Esophagus squamous epithelium (tissue), 5 donors: Measurements from ENCODE around the gene MAOB. TPM values are rescaled to one million over a fixed set of nuclear protein-coding genes. Genes with fewer than 3 reads are reported as not detected.
"Not testable (repeated sequence)": the region's sequence is repeated elsewhere in the genome, so short reads cannot be mapped to it uniquely, and the experiment has no call there.

ENCODE experiments used
- DNase-seq: peaks from one replicate; lab custom pipeline; 2025; lab: John Stamatoyannopoulos, UW
- H3K27ac ChIP-seq, 4 donors: fragments of 200-600 bp; sonication (generic); one replicate each; pipeline ENCODE4 v1.5.1; 2016 to 2019; ENCODE audit warnings: mild to moderate bottlenecking in 1 of 4
- H3K27me3 ChIP-seq, 4 donors: fragments of 200-600 bp; sonication (generic); 1 replicate in 3 of 4; 2 replicates in 1 of 4; pipeline versions ENCODE4 v1.5.1 to v1.6.0; 2017 to 2021; ENCODE audit warnings: antibody characterized with exemption in 1 of 4
- H3K36me3 ChIP-seq, 3 donors: fragments of 200-600 bp; sonication (generic); one replicate each; pipeline ENCODE4 v1.5.1; 2016 to 2019
- H3K4me1 ChIP-seq, 3 donors: fragments of 200-600 bp; sonication (generic); one replicate each; pipeline ENCODE4 v1.5.1; 2017 to 2019
- H3K4me3 ChIP-seq, 4 donors: fragments of 200-600 bp; sonication (generic); 1 replicate in 3 of 4; 2 replicates in 1 of 4; pipeline ENCODE4 v1.5.1; 2016 to 2019; ENCODE audit warnings: mild to moderate bottlenecking in 2 of 4, moderate library complexity in 1 of 4
- H3K9me3 ChIP-seq, 3 donors: fragments of 200-600 bp; sonication (generic); one replicate each; pipeline ENCODE4 v1.5.1; 2016 to 2019
- CTCF ChIP-seq, 6 experiments: fragments of 450-650 bp in 4 of 6; fragments of 200-600 bp in 2 of 6; sonication (generic) in 2 of 6; IDR thresholded peaks; one replicate each; pipeline ENCODE4 v1.5.1; 2016 to 2019; ENCODE audit warnings: antibody characterized with exemption in 6 of 6, mild to moderate bottlenecking in 4 of 6, moderate library complexity in 4 of 6
- POLR2A ChIP-seq, 4 donors: fragments of 450-650 bp; IDR thresholded peaks; one replicate each; pipeline ENCODE4 v1.6.1; 2017; ENCODE audit warnings: antibody characterized with exemption in 4 of 4, mild to moderate bottlenecking in 4 of 4, moderate library complexity in 3 of 4
- WGBS, 2 donors: methylation state at CpG; one replicate each; pipeline ENCODE4 v1.1.5; 2018; 5-methylcytosine and 5-hydroxymethylcytosine counted together
- intact Hi-C: fragments of 100-400 bp; cut with DNase I; formaldehyde crosslinking; loops from one replicate; pipeline ENCODE4 v1.15.0; 2022
- total RNA-seq, 4 donors: library from RNA; depleted of rRNA; stranded (reverse); fragments of >200 nt; gene quantifications; one replicate each; pipeline ENCODE4 v1.1.0, GENCODE V29; 2016
- donor health status: DM: yes; HTN: yes; CAD: no.

Gene MAOB
- total RNA-seq, 4 donors from 2014 or later = 2.3 to 9.9 (median 3.6) TPM

- DNase-seq = no peak
- H3K27me3 ChIP-seq = no peaks in the 10 kb centered on the region
Observed at GRCh38 chrX:43731086-43731485, 151.2 kb downstream of the MAOB start.

GRCh38 chrX:43728966-43729365, 153.3 kb downstream of the MAOB start:
- Histone ChIP-seq H3K4me1 (no peaks in the 10 kb centered on the region), H3K9me3 (no peaks in the 10 kb centered on the region), H3K36me3 (peaks cover 0 to 71% (median 0%) of the 10 kb centered on the region in 3 donors), H3K27me3 (no peaks in the 10 kb centered on the region), H3K4me3 (no peak overlapping the region), H3K27ac (no peak overlapping the region)
- WGBS, 2 donors = 70 to 86% methylated on average over 1 of the region's 1 CpG
- DNase-seq = no peak
- intact Hi-C loops = no loop called here
- TF ChIP-seq POLR2A (IDR thresholded peaks at IDR 0.05) (no peak), CTCF (IDR thresholded peaks at IDR 0.05) (no peak)

More at GRCh38 chrX:43731086-43731485, 151.2 kb downstream of the MAOB start:
- no peaks in the 10 kb centered on the region for H3K9me3 ChIP-seq
- peaks cover 0 to 90% (median 6%) of the 10 kb centered on the region in 3 donors for H3K36me3 ChIP-seq
- H3K4me1 ChIP-seq = no peaks in the 10 kb centered on the region
- WGBS, 2 donors = 88 to 93% methylated on average over 5 to 7 of the region's 7 CpGs
- no peak overlapping the region for H3K27ac ChIP-seq
- intact Hi-C loops = no loop called here
- TF ChIP-seq CTCF (IDR thresholded peaks at IDR 0.05) (no peak), POLR2A (IDR thresholded peaks at IDR 0.05) (no peak)
- no peak overlapping the region for H3K4me3 ChIP-seq

- Histone ChIP-seq H3K27me3 (no peaks in the 10 kb centered on the region), H3K4me3 (no peak overlapping the region), H3K27ac (no peak overlapping the region), H3K9me3 (no peaks in the 10 kb centered on the region), H3K4me1 (no peaks in the 10 kb centered on the region), H3K36me3 (peaks cover 0 to 62% (median 0%) of the 10 kb centered on the region in 3 donors)
- WGBS, 2 donors = 73 to 82% methylated on average over 4 to 5 of the region's 5 CpGs
- TF ChIP-seq CTCF (IDR thresholded peaks at IDR 0.05) (no peak), POLR2A (IDR thresholded peaks at IDR 0.05) (no peak)
- intact Hi-C loops = no loop called here
- no peak for DNase-seq
Observed at GRCh38 chrX:43728002-43728401, 154.2 kb downstream of the MAOB start.

- intact Hi-C loops, H3K4me1 ChIP-seq, H3K27me3 ChIP-seq, DNase-seq, H3K9me3 ChIP-seq, H3K27ac ChIP-seq, H3K4me3 ChIP-seq: not testable (repeated sequence)
- H3K36me3 ChIP-seq = peaks cover 0 to 61% (median 0%) of the 10 kb centered on the region in 3 donors
- WGBS, 2 donors = 85% methylated on average over 3 of the region's 6 CpGs; no CpG with 5 or more reads in 1 of the 2 donors
Observed at GRCh38 chrX:43727254-43727653, 155.0 kb downstream of the MAOB start.

GRCh38 chrX:43725227-43725626, 157.0 kb downstream of the MAOB start:
- H3K27me3 ChIP-seq, intact Hi-C loops, H3K4me3 ChIP-seq, DNase-seq, H3K4me1 ChIP-seq, H3K27ac ChIP-seq, H3K9me3 ChIP-seq: not testable (repeated sequence)
- peaks cover 0 to 63% (median 0%) of the 10 kb centered on the region in 3 donors for H3K36me3 ChIP-seq
- 73 to 83% methylated on average over 5 of the region's 5 CpGs for WGBS, 2 donors

- TF ChIP-seq CTCF (IDR thresholded peaks at IDR 0.05) = no peak
- Histone ChIP-seq H3K36me3 (peaks cover 0 to 68% (median 0%) of the 10 kb centered on the region in 3 donors), H3K9me3 (no peaks in the 10 kb centered on the region), H3K27me3 (no peaks in the 10 kb centered on the region), H3K4me1 (no peaks in the 10 kb centered on the region), H3K27ac (no peak overlapping the region), H3K4me3 (no peak overlapping the region)
- intact Hi-C loops = no loop called here
- DNase-seq = no peak
- WGBS, 2 donors = 58 to 82% methylated on average over 1 of the region's 1 CpG
Observed at GRCh38 chrX:43720961-43721360, 161.3 kb downstream of the MAOB start.
